GDM1 (cell line): ENCODE results near the gene RETREG3.
A peak's percentile ranks its signal among the peaks of the same experiment; 100 is the strongest.
"Not testable (repeated sequence)": the region's sequence is repeated elsewhere in the genome, so short reads cannot be mapped to it uniquely, and the experiment has no call there.

Source experiments
- DNase-seq: peaks from one replicate; lab custom pipeline; 2025; lab: John Stamatoyannopoulos, UW

Gene RETREG3

GRCh38 chr17:42609182-42609813 lies at the start of gene RETREG3, which contains the start of gene TUBG1:
TSS of gene RETREG3 (minus strand) at chr17:42609374. CDS start at chr17:42609324, 50 bp downstream.
TSS of gene TUBG1 (plus strand) at chr17:42609683. CDS start at chr17:42609738, 55 bp downstream.
- peak; percentile 99 for DNase-seq

- DNase-seq: no peak
Observed at GRCh38 chr17:42657824-42658588, 48.8 kb upstream of the RETREG3 start.

- no peak for DNase-seq
Observed at GRCh38 chr17:42655528-42655927, 46.4 kb upstream of the RETREG3 start.

GRCh38 chr17:42653179-42654124 lies 44.3 kb upstream of the RETREG3 start:
- DNase-seq: no peak

GRCh38 chr17:42651392-42651791 lies 42.2 kb upstream of the RETREG3 start:
- no peak for DNase-seq

- DNase-seq: no peak
Observed at GRCh38 chr17:42647778-42648177, 38.6 kb upstream of the RETREG3 start.

- no peak for DNase-seq
Observed at GRCh38 chr17:42642336-42642735, 33.2 kb upstream of the RETREG3 start.

GRCh38 chr17:42640121-42640520 lies 30.9 kb upstream of the RETREG3 start:
- DNase-seq: no peak

GRCh38 chr17:42639525-42640113 lies 30.4 kb upstream of the RETREG3 start:
- no peak for DNase-seq

GRCh38 chr17:42632949-42633444 lies 23.8 kb upstream of the RETREG3 start:
- DNase-seq: no peak

- DNase-seq: no peak
Observed at GRCh38 chr17:42629411-42630009, 20.3 kb upstream of the RETREG3 start.

GRCh38 chr17:42627032-42627764 lies 18.0 kb upstream of the RETREG3 start:
- DNase-seq: not testable (repeated sequence)

- no peak for DNase-seq
Observed at GRCh38 chr17:42623732-42624596, 14.8 kb upstream of the RETREG3 start.

GRCh38 chr17:42623271-42623670 lies 14.1 kb upstream of the RETREG3 start:
- DNase-seq: no peak

GRCh38 chr17:42621987-42622386 lies 12.8 kb upstream of the RETREG3 start:
- DNase-seq: not testable (repeated sequence)

GRCh38 chr17:42618442-42619150 lies 9.4 kb upstream of the RETREG3 start:
- no peak for DNase-seq

- no peak for DNase-seq
Observed at GRCh38 chr17:42617956-42618431, 8.8 kb upstream of the RETREG3 start.

GRCh38 chr17:42613699-42614295 lies 4.6 kb upstream of the RETREG3 start:
- DNase-seq: no peak
